WTC11 (cell line): Measurements from ENCODE around the gene CHRM1. TPM values are rescaled to one million over a fixed set of nuclear protein-coding genes. Genes with fewer than 3 reads are reported as not detected.
A peak's percentile ranks its signal among the peaks of the same experiment; 100 is the strongest.

Source experiments
- ATAC-seq: fragments of 200-7000 bp; cut with Tn5 transposase; 2 replicates; pipeline ENCODE4 v1.10.0; 2021; ENCODE audit warnings: mild to moderate bottlenecking, moderate library complexity
- CTCF ChIA-PET: fragments of 300-600 bp; sonication (Branson Sonifier 250); formaldehyde crosslinking; loops from one replicate; lab custom pipeline; 2021; ENCODE audit warnings: antibody characterized with exemption; lab: Charles Lee
- POLR2A ChIA-PET: fragments of 350-600 bp; sonication (Branson Sonifier 250); formaldehyde crosslinking; loops from one replicate; lab custom pipeline; 2021; ENCODE audit warnings: antibody characterized with exemption; lab: Charles Lee
- DNase-seq: peaks from one replicate; pipeline ENCODE4 v3.0.0; 2021; ENCODE audit warnings: low spot score
- H3K27ac Mint-ChIP-seq: 2 replicates; pipeline ENCODE4 v1.8.0; 2021; ENCODE audit warnings: mixed read lengths
- H3K27me3 Mint-ChIP-seq: 2 replicates; pipeline ENCODE4 v1.8.0; 2021; ENCODE audit warnings: low read depth, mild to moderate bottlenecking, moderate library complexity, mixed read lengths
- H3K36me3 Mint-ChIP-seq: 2 replicates; pipeline ENCODE4 v1.8.0; 2021; ENCODE audit warnings: mixed read lengths
- H3K4me1 Mint-ChIP-seq: 2 replicates; pipeline ENCODE4 v1.8.0; 2022; ENCODE audit warnings: mixed read lengths
- H3K4me3 Mint-ChIP-seq: 2 replicates; pipeline ENCODE4 v1.8.0; 2021; ENCODE audit warnings: mild to moderate bottlenecking, moderate library complexity, mixed read lengths
- H3K9me3 Mint-ChIP-seq: 2 replicates; pipeline ENCODE4 v1.8.0; 2021; ENCODE audit warnings: mixed read lengths
- ATF1 ChIP-seq: sonication (generic); formaldehyde crosslinking; IDR thresholded peaks from 2 replicates; pipeline ENCODE4 v1.8.1; 2023; ENCODE audit warnings: mild to moderate bottlenecking, moderate library complexity, missing genetic modification reagents
- CREB1 ChIP-seq: sonication (generic); formaldehyde crosslinking; IDR thresholded peaks from 2 replicates; pipeline ENCODE4 v1.8.0; 2023; ENCODE audit warnings: mild to moderate bottlenecking, missing genetic modification reagents
- CTCF ChIP-seq: fragments of 200-600 bp; IDR thresholded peaks from 2 replicates; pipeline ENCODE4 v1.8.0; 2022; ENCODE audit warnings: antibody characterized with exemption
- E2F1 ChIP-seq: sonication (generic); formaldehyde crosslinking; IDR thresholded peaks from 2 replicates; pipeline ENCODE4 v1.8.0; 2022; ENCODE audit warnings: mild to moderate bottlenecking, missing genetic modification reagents
- E2F4 ChIP-seq: sonication (generic); formaldehyde crosslinking; IDR thresholded peaks from 2 replicates; pipeline ENCODE4 v1.8.1; 2022; ENCODE audit warnings: low read depth, mild to moderate bottlenecking, moderate library complexity, missing genetic modification reagents, borderline replicate concordance
- ESRRA ChIP-seq: sonication (generic); formaldehyde crosslinking; IDR thresholded peaks from 2 replicates; pipeline ENCODE4 v1.8.1; 2022; ENCODE audit warnings: mild to moderate bottlenecking, missing genetic modification reagents, borderline replicate concordance
- ETV6 ChIP-seq: sonication (generic); formaldehyde crosslinking; IDR thresholded peaks from 2 replicates; pipeline ENCODE4 v1.8.1; 2022; ENCODE audit warnings: mild to moderate bottlenecking, missing genetic modification reagents
- FOXK1 ChIP-seq: sonication (generic); formaldehyde crosslinking; IDR thresholded peaks from 2 replicates; pipeline ENCODE4 v1.8.0; 2022; ENCODE audit warnings: mild to moderate bottlenecking, moderate library complexity, missing genetic modification reagents
- FOXP1 ChIP-seq: sonication (generic); formaldehyde crosslinking; IDR thresholded peaks from 2 replicates; pipeline ENCODE4 v1.8.0; 2022; ENCODE audit warnings: missing genetic modification reagents, mild to moderate bottlenecking, moderate library complexity, borderline replicate concordance
- MAX ChIP-seq: sonication (generic); formaldehyde crosslinking; IDR thresholded peaks from 2 replicates; pipeline ENCODE4 v1.8.0; 2022; ENCODE audit warnings: mild to moderate bottlenecking, missing genetic modification reagents
- NFATC4 ChIP-seq: fragments of 250-450 bp; sonication (Bioruptor Pico); IDR thresholded peaks from 2 replicates; pipeline ENCODE4 v1.9.0; 2021; ENCODE audit warnings: mild to moderate bottlenecking
- NR2C2 ChIP-seq: sonication (generic); formaldehyde crosslinking; IDR thresholded peaks from 2 replicates; pipeline ENCODE4 v1.8.0; 2022; ENCODE audit warnings: mild to moderate bottlenecking, missing genetic modification reagents
- ZNF317 ChIP-seq: sonication (generic); formaldehyde crosslinking; IDR thresholded peaks from 2 replicates; pipeline ENCODE4 v1.8.1; 2023; ENCODE audit warnings: low read depth, mild to moderate bottlenecking, moderate library complexity, missing genetic modification reagents, borderline replicate concordance
- total RNA-seq: library from RNA; stranded (reverse); gene quantifications from 3 replicates; pipeline ENCODE4 v1.2.3, GENCODE V29; 2021

Gene CHRM1
- total RNA-seq, 1 experiment from 2014 or later: not detected

- peak overlapping the region; percentile 65 for H3K4me3 Mint-ChIP-seq
- ChIA-PET CTCF (interaction anchor here (0.6 to 14.1 kb wide), 10 partner anchors 9 to 113 kb away, joined by 3 to 268 read pairs (median 8); partner anchors contain the start of gene SLC3A2), POLR2A (interaction anchor here (1.1 to 1.5 kb wide), 2 partner anchors 14 to 42 kb away, joined by 3 to 5 read pairs; no protein-coding TSS in a partner anchor)
- DNase-seq (peak; percentile 75), ATAC-seq (peak; percentile 7)
- no peaks in the 10 kb centered on the region for H3K36me3 Mint-ChIP-seq
- no peak overlapping the region for H3K27ac Mint-ChIP-seq
- H3K27me3 Mint-ChIP-seq: peaks cover 60% of the 10 kb centered on the region
- TF ChIP-seq ETV6 (peak; percentile 62; the same call in 1 of the 2 replicates), CTCF (peak; percentile 54), CREB1 (CRISPR knock-in tag) (no peak)
- H3K9me3 Mint-ChIP-seq: no peaks in the 10 kb centered on the region
- H3K4me1 Mint-ChIP-seq: peaks cover 38% of the 10 kb centered on the region
These were observed 1.7 kb upstream of the CHRM1 start for GRCh38 chr11:62922653-62923431.

- POLR2A ChIA-PET: interaction anchor here (1.1 to 1.5 kb wide), 2 partner anchors 14 to 41 kb away, joined by 3 to 5 read pairs; no protein-coding TSS in a partner anchor
- Mint-ChIP-seq H3K36me3 (no peaks in the 10 kb centered on the region), H3K27me3 (peaks cover 54% of the 10 kb centered on the region), H3K4me1 (peaks cover 32% of the 10 kb centered on the region), H3K9me3 (no peaks in the 10 kb centered on the region), H3K27ac (no peak overlapping the region), H3K4me3 (peak overlapping the region; percentile 36; the same call in 1 of the 2 replicates)
- CTCF ChIA-PET: interaction anchor here (0.8 to 14.1 kb wide), 9 partner anchors 8 to 113 kb away, joined by 3 to 268 read pairs (median 10); no protein-coding TSS in a partner anchor
- DNase-seq (no peak), ATAC-seq (no peak)
- no peak for TF ChIP-seq ZNF317 (CRISPR knock-in tag)
- TF ChIP-seq ETV6: no peak
- TF ChIP-seq CTCF: no peak
- TF ChIP-seq ATF1 (CRISPR knock-in tag): no peak
- TF ChIP-seq NFATC4 (CRISPR knock-in tag): no peak
- TF ChIP-seq CREB1 (CRISPR knock-in tag): no peak
- TF ChIP-seq E2F4 (CRISPR knock-in tag): no peak
- TF ChIP-seq FOXK1 (CRISPR knock-in tag): no peak
- no peak for TF ChIP-seq ESRRA (CRISPR knock-in tag)
- no peak for TF ChIP-seq NR2C2 (CRISPR knock-in tag)
- TF ChIP-seq MAX (CRISPR knock-in tag): no peak
- no peak for TF ChIP-seq E2F1
- TF ChIP-seq FOXP1 (CRISPR knock-in tag): no peak
These were observed 1.0 kb upstream of the CHRM1 start for GRCh38 chr11:62922189-62922589.
